Stimulated activated naive B cell treated with anti-CD40 and anti-IgM and Interleukin-4, amounts not matched to agents 10 μg/mL and 1 μg/mL and 100 μg/mL, for 72 hours (primary cell): ENCODE data around the gene PLPP4.

ENCODE experiments used
- ATAC-seq, 2 donors: fragments of 150-1000 bp; cut with Tn5 transposase; replicated peaks; 2 replicates each; pipeline ENCODE4 v1.10.0; 2021; ENCODE audit warnings: moderate library complexity in 1 of 2
- DNase-seq: peaks from one replicate; pipeline ENCODE4 v3.0.0; 2021
- H3K27ac Mint-ChIP-seq: one replicate; pipeline ENCODE4 v1.8.0; 2022; ENCODE audit warnings: mild to moderate bottlenecking, mixed read lengths
- H3K27me3 Mint-ChIP-seq, 2 donors: one replicate each; pipeline ENCODE4 v1.8.0; 2022; ENCODE audit warnings: mixed read lengths in 2 of 2
- H3K36me3 Mint-ChIP-seq, 2 donors: one replicate each; pipeline ENCODE4 v1.8.0; 2022; ENCODE audit warnings: mixed read lengths in 2 of 2, mild to moderate bottlenecking in 1 of 2
- H3K4me1 Mint-ChIP-seq, 2 donors: one replicate each; pipeline ENCODE4 v1.8.0; 2022; ENCODE audit warnings: mixed read lengths in 2 of 2, mild to moderate bottlenecking in 1 of 2
- H3K4me3 Mint-ChIP-seq, 2 donors: one replicate each; pipeline ENCODE4 v1.8.0; 2022; ENCODE audit warnings: mild to moderate bottlenecking in 2 of 2, mixed read lengths in 2 of 2, moderate library complexity in 1 of 2
- H3K9me3 Mint-ChIP-seq, 2 donors: one replicate each; pipeline ENCODE4 v1.8.0; 2022; ENCODE audit warnings: mixed read lengths in 2 of 2, mild to moderate bottlenecking in 1 of 2

PLPP4 gene

DNA sequence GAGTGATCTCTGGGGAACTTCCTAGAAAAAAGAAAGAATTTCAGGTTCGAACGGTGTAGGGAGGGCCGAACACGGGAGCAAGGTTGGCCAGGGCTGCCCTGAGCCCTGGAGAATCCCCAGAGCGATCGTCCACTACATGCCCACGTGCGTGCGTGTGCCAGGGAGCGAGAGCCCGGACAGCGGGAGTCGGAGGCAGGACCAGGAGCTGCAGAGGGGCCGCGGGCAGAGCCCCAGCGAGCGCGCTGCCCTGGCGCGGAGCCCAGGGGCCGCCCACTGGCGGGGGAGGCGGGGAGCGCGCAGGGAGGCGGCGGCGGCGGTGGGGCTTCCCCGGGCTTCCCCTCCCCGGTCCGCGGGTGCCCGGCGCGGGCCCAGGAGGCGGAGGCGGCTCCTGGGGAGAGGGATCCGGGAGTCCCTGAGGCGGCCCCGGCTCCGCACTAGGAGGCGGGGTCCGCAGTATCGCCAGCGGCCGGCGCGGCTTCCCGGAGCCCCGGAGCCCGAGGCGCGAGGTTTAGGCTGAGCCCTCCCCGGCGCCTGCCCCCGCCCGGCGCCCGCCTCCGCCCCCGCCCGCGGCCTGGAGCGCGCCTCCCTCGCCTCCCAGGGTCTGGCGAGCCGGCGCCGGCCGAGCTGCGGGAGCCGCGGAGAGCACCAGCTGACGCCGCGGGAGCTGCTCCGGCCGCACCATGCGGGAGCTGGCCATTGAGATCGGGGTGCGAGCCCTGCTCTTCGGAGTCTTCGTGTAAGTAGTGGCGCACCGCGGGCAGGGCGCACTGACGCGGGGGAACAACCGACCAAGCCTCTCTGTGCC lies at the start of gene PLPP4:
Gene PLPP4, plus strand, starts transcription at position 602 of the 805 bp plus-strand sequence. Its CDS starts 79 bp downstream, at position 681.
- ATAC-seq (peak; percentile 43 to 51), DNase-seq (no peak)
- H3K4me3 Mint-ChIP-seq = peak within 1 kb of the TSS; percentile 58 to 70
- no peaks in the 10 kb centered on the region for H3K9me3 Mint-ChIP-seq
- H3K27ac Mint-ChIP-seq = peak within 1 kb of the TSS; percentile 76
- H3K4me1 Mint-ChIP-seq = peaks cover 5 to 6% of the 10 kb centered on the region in 2 donors
- H3K27me3 Mint-ChIP-seq = peaks cover 40 to 58% of the 10 kb centered on the region in 2 donors
- H3K36me3 Mint-ChIP-seq = no peaks in the 10 kb centered on the region

DNA sequence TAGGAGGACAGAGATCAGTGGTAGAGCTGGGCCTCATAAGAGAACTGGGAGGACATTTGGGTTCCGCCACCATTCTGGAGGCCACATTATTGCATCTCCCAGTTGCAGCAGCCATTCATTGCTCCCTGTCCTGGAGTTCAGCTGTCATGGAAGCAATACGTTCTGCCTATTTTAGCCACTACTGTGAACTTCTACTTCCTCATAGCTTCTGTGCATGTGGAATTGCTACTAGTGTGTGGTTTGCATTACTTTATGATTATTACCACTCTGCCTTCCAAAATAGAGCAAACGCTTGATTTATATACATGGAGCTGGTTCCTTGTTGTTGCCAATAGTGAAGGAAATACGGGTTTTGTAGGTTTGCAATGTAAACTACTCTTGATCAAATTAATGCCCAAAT lies 47.2 kb upstream of the PLPP4 start:
- ATAC-seq (no peak), DNase-seq (no peak)
- Mint-ChIP-seq H3K4me3 (no peak overlapping the region), H3K27ac (no peak overlapping the region), H3K9me3 (peaks cover 0 to 4% of the 10 kb centered on the region in 2 donors), H3K36me3 (no peaks in the 10 kb centered on the region), H3K27me3 (peaks cover 0 to 9% of the 10 kb centered on the region in 2 donors), H3K4me1 (no peaks in the 10 kb centered on the region)

DNA sequence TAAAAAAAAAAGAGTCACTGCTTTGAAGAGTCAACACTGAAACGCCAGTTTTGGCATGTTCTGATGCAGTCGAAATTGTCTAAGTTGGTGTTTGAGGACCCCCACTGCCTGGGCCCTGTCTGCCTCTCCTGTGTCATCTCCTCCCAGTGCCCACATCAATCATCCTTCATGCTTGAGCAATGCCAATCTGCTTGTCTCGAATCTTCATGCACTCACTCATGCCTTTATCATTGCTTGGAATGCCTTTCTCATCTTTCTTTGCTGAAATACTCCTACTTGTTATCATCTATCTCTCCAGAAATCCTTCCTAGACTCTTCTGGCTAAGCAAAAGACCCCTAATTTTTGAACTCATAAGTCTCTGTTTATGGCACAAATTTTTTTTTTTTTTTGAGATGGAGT lies 42.1 kb upstream of the PLPP4 start:
- no peak overlapping the region for H3K27ac Mint-ChIP-seq
- peaks cover 0 to 8% of the 10 kb centered on the region in 2 donors for H3K9me3 Mint-ChIP-seq
- no peak for ATAC-seq
- no peaks in the 10 kb centered on the region for H3K4me1 Mint-ChIP-seq
- no peak for DNase-seq
- no peaks in the 10 kb centered on the region for H3K36me3 Mint-ChIP-seq
- peaks cover 0 to 5% of the 10 kb centered on the region in 2 donors for H3K27me3 Mint-ChIP-seq
- no peak overlapping the region for H3K4me3 Mint-ChIP-seq

DNA sequence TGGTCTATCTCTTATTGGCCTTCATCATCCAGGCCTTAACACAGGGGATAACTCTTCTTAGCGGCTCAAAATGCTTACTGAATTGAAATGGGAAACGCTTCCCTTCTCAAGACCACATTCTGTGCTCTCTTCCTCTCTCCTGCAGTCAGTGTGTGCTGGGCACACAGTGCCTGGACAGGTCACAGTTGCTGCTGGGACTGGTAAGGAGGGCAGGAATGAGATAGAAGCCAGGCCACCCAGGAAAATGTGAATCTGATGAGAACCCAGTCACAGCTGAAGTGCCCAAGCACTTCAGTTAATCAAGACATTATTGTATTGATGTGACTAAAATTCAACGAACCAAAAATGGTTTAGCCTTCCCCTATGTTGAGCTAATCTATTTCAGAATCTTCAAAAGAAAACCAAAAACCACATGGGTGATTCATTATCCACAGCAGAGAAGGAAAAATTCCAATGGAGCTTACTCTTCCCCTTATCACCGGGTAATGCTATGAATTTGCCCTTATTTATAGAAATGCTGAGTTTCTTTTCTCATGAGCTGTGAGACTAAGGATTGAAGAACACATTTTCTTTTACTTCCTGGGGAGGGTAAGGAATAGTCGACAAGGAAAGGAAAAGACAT lies 41.2 kb upstream of the PLPP4 start:
- Mint-ChIP-seq H3K27ac (no peak overlapping the region), H3K27me3 (peaks cover 0 to 4% of the 10 kb centered on the region in 2 donors), H3K4me1 (no peaks in the 10 kb centered on the region), H3K36me3 (no peaks in the 10 kb centered on the region), H3K4me3 (no peak overlapping the region), H3K9me3 (peaks cover 0 to 7% of the 10 kb centered on the region in 2 donors)
- ATAC-seq (no peak), DNase-seq (no peak)

DNA sequence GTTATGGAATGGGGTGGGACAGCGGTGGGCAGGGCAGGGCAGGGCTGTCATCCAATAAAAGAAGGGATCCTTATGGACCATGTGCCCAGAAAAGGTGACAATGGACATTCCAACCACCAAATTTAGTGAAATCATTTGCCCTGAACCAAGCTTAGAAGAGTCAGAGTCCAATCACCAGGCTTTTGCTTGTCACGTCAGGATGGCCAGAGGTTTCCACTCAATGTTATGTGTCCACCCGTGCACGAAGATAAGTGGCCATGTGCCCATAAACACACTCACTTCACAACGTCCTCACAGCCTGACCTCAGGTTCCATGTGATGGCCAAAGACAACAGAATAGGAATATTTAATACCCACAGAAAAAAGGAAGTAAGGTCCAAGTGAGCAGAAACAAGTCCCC lies 36.6 kb upstream of the PLPP4 start:
- DNase-seq = no peak
- H3K4me1 Mint-ChIP-seq = no peaks in the 10 kb centered on the region

DNA sequence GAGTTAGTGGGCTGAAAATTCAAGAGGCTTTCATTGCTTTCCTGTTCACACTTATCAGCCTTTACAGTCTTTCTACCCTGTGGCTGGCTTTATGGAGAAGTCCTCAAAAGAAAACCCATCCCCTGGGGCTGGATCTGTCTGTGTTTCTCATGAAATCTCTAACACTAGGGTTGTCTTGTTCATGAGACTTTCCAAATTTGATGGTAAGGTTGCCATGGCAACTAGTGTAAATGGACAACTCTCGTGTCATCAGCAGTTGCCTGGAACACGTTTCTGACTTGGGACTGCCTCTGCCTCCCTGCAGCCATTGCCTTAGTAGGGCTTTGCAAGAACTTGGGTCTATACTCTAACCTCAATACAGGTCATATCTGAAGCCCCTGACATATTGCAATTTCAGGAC lies 35.8 kb upstream of the PLPP4 start:
- no peak for DNase-seq
- Mint-ChIP-seq H3K27ac (no peak overlapping the region), H3K36me3 (no peaks in the 10 kb centered on the region), H3K4me1 (no peaks in the 10 kb centered on the region), H3K9me3 (peaks cover 0 to 2% of the 10 kb centered on the region in 2 donors), H3K27me3 (peaks cover 4 to 8% of the 10 kb centered on the region in 2 donors), H3K4me3 (no peak overlapping the region)
- ATAC-seq = no peak

More for the DNA sequence above, 36.6 kb upstream of the PLPP4 start:
- no peaks in the 10 kb centered on the region for H3K27me3 Mint-ChIP-seq
- H3K4me3 Mint-ChIP-seq = no peak overlapping the region
- H3K27ac Mint-ChIP-seq = no peak overlapping the region
- peaks cover 0 to 2% of the 10 kb centered on the region in 2 donors for H3K9me3 Mint-ChIP-seq
- ATAC-seq = no peak
- H3K36me3 Mint-ChIP-seq = no peaks in the 10 kb centered on the region

DNA sequence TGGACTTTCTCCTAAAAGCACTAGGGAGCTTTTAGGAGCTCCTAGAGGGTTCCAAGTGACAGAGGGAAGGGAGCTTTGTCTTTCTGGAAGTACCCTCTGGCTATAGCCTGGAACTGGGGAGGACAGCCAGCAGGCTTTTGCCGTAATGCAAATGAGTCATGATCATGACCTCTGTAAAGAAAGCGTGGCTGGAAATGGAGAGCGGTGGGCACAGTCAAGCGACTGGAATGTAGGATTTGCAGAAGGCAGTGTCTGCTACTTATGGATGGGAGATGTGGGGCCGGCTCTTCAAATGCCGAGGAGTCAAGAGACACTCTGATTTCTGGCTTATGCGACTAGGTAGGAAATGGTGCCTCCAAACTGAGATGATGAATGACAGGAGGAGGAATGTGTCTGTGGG lies 34.6 kb upstream of the PLPP4 start:
- no peak overlapping the region for H3K27ac Mint-ChIP-seq
- H3K9me3 Mint-ChIP-seq = peaks cover 0 to 2% of the 10 kb centered on the region in 2 donors
- H3K36me3 Mint-ChIP-seq = no peaks in the 10 kb centered on the region
- no peaks in the 10 kb centered on the region for H3K4me1 Mint-ChIP-seq
- H3K27me3 Mint-ChIP-seq = peaks cover 4 to 10% of the 10 kb centered on the region in 2 donors
- DNase-seq = no peak
- no peak overlapping the region for H3K4me3 Mint-ChIP-seq
- no peak for ATAC-seq

DNA sequence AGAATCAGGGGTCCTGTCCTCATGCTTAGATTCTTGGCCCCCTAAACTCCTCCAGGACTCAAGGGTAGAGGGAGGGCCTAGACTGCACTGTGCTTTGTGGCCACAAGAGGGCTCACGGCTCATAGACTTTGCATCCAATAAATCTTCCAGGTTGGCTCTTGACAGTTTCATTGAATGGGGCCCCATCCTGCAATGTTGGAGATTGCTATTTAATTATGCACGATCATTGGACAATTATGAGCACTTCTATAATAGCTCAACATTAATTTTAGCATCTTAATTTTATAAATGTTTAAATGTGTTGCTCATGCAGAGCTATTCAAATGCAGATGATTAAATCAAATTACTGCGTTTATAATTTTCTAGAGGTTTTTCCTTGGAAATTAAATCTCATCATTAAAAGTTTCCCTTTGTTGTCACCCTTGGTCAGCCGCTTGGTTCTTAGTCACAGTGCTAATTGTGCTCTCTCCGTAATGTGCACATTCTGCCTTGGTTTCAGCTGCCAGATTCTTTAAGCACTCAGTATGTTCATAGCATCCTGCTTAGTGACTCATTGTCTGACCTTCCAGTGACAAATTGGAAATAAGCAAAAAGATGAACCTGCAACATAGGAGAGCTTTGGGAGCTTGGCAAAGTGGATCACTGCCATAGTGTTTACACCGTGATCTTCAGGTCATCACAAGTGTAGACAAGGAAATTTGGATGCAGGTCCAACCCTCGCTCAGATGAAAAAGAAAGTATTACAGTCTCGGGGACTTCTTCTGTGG lies 33.4 kb upstream of the PLPP4 start:
- no peaks in the 10 kb centered on the region for H3K4me1 Mint-ChIP-seq
- DNase-seq (no peak), ATAC-seq (peak in 1 of 2 donors; percentile 65)
- H3K4me3 Mint-ChIP-seq = no peak overlapping the region
- H3K27me3 Mint-ChIP-seq = peaks cover 4 to 10% of the 10 kb centered on the region in 2 donors
- H3K9me3 Mint-ChIP-seq = peaks cover 0 to 2% of the 10 kb centered on the region in 2 donors
- H3K36me3 Mint-ChIP-seq = no peaks in the 10 kb centered on the region
- no peak overlapping the region for H3K27ac Mint-ChIP-seq

DNA sequence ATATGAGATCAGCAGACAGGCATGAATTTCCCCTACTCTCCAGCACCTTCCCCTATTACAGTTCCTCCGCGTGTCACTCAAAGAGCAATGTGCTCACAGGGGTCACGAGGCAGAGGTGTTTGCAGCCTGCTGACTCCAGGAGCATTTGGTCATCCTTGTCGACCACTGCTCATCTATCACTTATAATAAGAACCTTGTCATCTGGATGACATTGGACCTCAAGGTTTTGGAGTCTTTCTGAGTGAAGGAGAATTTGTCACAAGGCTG lies 32.9 kb upstream of the PLPP4 start:
- ATAC-seq (no peak), DNase-seq (no peak)
- peaks cover 0 to 2% of the 10 kb centered on the region in 2 donors for H3K9me3 Mint-ChIP-seq
- H3K27me3 Mint-ChIP-seq = peaks cover 4 to 10% of the 10 kb centered on the region in 2 donors
- no peak overlapping the region for H3K27ac Mint-ChIP-seq
- H3K4me3 Mint-ChIP-seq = no peak overlapping the region
- no peaks in the 10 kb centered on the region for H3K36me3 Mint-ChIP-seq
- no peaks in the 10 kb centered on the region for H3K4me1 Mint-ChIP-seq

DNA sequence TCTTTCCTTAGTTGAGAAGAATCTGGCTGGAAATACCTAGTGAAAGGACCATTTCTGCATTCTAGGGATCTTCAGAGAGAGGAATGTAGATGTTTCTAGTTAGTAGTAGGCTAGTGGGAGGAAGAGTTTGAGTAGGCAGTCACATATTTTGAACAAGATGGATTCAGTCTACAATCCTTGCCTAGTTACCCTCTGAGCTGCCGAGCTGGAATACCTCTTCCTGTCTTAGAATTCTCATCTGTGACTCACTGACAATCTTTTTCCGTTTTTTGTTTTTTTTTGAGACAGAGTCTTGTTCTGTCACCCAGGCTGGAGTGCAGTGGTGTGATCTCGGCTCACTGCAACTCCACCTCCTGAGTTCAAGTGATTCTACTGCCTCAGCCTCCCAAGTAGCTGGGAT lies 30.7 kb upstream of the PLPP4 start:
- H3K4me1 Mint-ChIP-seq = no peaks in the 10 kb centered on the region
- H3K27me3 Mint-ChIP-seq = peaks cover 7 to 12% of the 10 kb centered on the region in 2 donors
- DNase-seq (no peak), ATAC-seq (no peak)
- peaks cover 0 to 2% of the 10 kb centered on the region in 2 donors for H3K9me3 Mint-ChIP-seq
- no peak overlapping the region for H3K27ac Mint-ChIP-seq
- H3K36me3 Mint-ChIP-seq = no peaks in the 10 kb centered on the region
- no peak overlapping the region for H3K4me3 Mint-ChIP-seq

DNA sequence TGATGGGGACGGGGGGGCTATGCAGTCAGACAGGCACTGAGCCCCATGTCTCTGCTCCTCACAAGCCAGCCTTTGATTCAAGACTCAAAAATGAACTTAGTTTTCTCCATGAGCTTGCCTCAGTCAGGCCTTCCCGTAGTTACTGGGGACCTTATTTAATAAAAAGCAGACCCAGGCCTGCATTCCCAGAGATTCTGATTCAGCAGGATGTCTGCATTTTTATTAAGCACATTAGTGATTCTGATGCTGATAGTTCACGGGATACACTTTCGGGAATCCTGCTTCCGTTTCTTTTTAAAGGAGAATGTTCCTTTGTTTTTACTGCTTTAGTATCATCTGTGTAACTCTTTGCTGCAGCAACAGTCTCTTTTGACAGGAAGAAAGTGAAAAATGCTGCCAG lies 28.3 kb upstream of the PLPP4 start:
- ATAC-seq = no peak

DNA sequence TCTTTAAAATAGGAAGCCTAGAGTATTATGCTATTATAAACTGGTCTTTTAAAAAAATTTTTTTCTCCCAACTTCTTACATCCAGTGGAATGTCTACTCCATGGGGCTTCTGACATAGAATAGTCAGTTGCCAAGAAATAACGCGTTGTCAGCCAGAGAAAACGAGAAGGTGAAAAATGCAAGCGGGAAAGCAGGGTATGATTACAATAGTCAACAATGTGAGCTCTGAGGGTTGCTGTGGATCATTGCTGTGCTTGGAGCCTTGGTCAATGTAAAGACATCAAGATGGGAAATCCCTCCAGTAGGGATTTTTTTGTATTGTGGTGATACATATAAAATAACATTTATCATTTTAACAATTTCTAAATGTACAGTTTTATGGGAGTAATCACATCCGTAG lies 27.6 kb upstream of the PLPP4 start:
- ATAC-seq (no peak), DNase-seq (no peak)
- H3K4me3 Mint-ChIP-seq = no peak overlapping the region

More for the DNA sequence above, 28.3 kb upstream of the PLPP4 start:
- Mint-ChIP-seq H3K9me3 (peaks cover 0 to 2% of the 10 kb centered on the region in 2 donors), H3K27ac (no peak overlapping the region), H3K4me1 (no peaks in the 10 kb centered on the region), H3K36me3 (no peaks in the 10 kb centered on the region), H3K4me3 (no peak overlapping the region), H3K27me3 (peaks cover 21% of the 10 kb centered on the region in 2 donors)
- DNase-seq = no peak

DNA sequence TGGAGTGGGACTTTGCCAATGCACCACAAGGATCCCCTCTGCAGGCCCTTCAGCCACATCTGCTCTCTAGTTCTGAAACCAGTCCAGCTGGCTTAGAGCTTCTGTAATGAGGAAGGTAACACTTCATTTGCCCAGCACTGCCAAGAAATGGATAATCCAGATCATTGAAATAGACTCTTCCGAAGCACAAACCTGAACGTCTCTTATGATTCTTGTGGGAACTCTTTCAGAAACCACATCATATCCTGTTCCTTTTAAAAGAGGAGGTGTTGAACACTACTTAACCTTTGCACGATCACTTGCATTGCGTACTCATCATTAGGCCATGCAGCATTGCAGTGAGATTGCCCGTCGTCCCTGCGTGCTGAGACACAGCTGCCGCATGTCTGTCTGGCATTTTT lies 25.8 kb upstream of the PLPP4 start:
- no peak overlapping the region for H3K27ac Mint-ChIP-seq
- ATAC-seq (no peak), DNase-seq (no peak)
- no peak overlapping the region for H3K4me3 Mint-ChIP-seq
- H3K4me1 Mint-ChIP-seq = no peaks in the 10 kb centered on the region
- H3K27me3 Mint-ChIP-seq = peaks cover 13 to 18% of the 10 kb centered on the region in 2 donors
- H3K9me3 Mint-ChIP-seq = no peaks in the 10 kb centered on the region
- no peaks in the 10 kb centered on the region for H3K36me3 Mint-ChIP-seq

More for the DNA sequence above, 27.6 kb upstream of the PLPP4 start:
- no peaks in the 10 kb centered on the region for H3K4me1 Mint-ChIP-seq
- H3K27ac Mint-ChIP-seq = no peak overlapping the region
- H3K27me3 Mint-ChIP-seq = peaks cover 21% of the 10 kb centered on the region in 2 donors
- H3K36me3 Mint-ChIP-seq = no peaks in the 10 kb centered on the region
- H3K9me3 Mint-ChIP-seq = peaks cover 0 to 2% of the 10 kb centered on the region in 2 donors

DNA sequence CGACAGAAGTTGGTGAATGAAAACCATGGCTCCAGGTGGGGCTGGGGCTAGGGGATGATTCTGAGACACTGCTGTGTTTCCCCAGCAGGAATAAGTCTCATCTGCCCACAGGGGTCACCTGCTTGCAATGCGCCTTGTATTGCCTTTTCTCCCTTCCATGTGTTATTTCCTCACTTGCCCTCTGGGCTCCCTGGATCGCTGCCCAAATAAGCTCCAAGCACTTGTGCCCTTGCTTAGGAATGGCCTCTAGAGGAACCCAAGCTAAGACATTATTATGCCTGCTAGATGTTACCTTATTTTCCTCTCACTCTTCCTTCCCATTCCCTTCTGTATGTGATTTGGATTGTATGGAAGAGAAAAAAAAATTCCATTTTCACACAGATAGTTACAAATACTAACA lies 24.8 kb upstream of the PLPP4 start:
- Mint-ChIP-seq H3K36me3 (no peaks in the 10 kb centered on the region), H3K9me3 (peaks cover 0 to 2% of the 10 kb centered on the region in 2 donors), H3K27me3 (peaks cover 11 to 17% of the 10 kb centered on the region in 2 donors), H3K4me1 (no peaks in the 10 kb centered on the region), H3K27ac (no peak overlapping the region), H3K4me3 (no peak overlapping the region)
- DNase-seq = no peak
- ATAC-seq = no peak
